Gastroesophageal sphincter (tissue), 4 donors: ENCODE measurements around the gene PRKCI. TPM values are rescaled to one million over a fixed set of nuclear protein-coding genes. Genes with fewer than 3 reads are reported as not detected.
"Not testable (repeated sequence)": the region's sequence is repeated elsewhere in the genome, so short reads cannot be mapped to it uniquely, and the experiment has no call there.

Experiments used
- ATAC-seq: fragments of 150-250 bp; one replicate; pipeline ENCODE4 v1.9.1; 2016; ENCODE audit warnings: mild to moderate bottlenecking, moderate library complexity
- H3K27ac ChIP-seq, 4 donors: fragments of 200-600 bp; sonication (generic) in 3 of 4; 1 replicate in 3 of 4; 2 replicates in 1 of 4; pipeline ENCODE4 v1.5.1; 2016 to 2019
- H3K27me3 ChIP-seq: fragments of 200-600 bp; sonication (generic); one replicate; pipeline ENCODE4 v1.5.1; 2019
- H3K36me3 ChIP-seq, 2 donors: fragments of 200-600 bp; sonication (generic); one replicate each; pipeline ENCODE4 v1.5.1; 2019; ENCODE audit warnings: control low read depth in 1 of 2
- H3K4me1 ChIP-seq, 3 donors: fragments of 200-600 bp; sonication (generic); 1 replicate in 2 of 3; 2 replicates in 1 of 3; pipeline ENCODE4 v1.5.1; 2016 to 2019; ENCODE audit warnings: control low read depth in 2 of 3
- H3K4me3 ChIP-seq, 2 donors: fragments of 200-600 bp; sonication (generic); one replicate each; pipeline ENCODE4 v1.5.1; 2019; ENCODE audit warnings: mild to moderate bottlenecking in 1 of 2, moderate library complexity in 1 of 2
- H3K9me3 ChIP-seq, 3 donors: fragments of 200-600 bp; sonication (generic); one replicate each; pipeline ENCODE4 v1.5.1; 2017 to 2019; ENCODE audit warnings: control low read depth in 2 of 3
- CTCF ChIP-seq, 4 experiments: fragments of 200-600 bp in 2 of 4; fragments of 450-650 bp in 2 of 4; sonication (generic) in 1 of 4; IDR thresholded peaks; one replicate each; pipeline ENCODE4 v1.5.1; 2017 to 2019; ENCODE audit warnings: antibody characterized with exemption in 4 of 4, mild to moderate bottlenecking in 2 of 4, moderate library complexity in 2 of 4
- EP300 ChIP-seq: sonication (generic); formaldehyde crosslinking; IDR thresholded peaks from one replicate; pipeline ENCODE4 v1.6.1; 2017; ENCODE audit warnings: antibody characterized with exemption, mild to moderate bottlenecking
- POLR2A ChIP-seq, 2 donors: fragments of 450-650 bp; IDR thresholded peaks; one replicate each; pipeline ENCODE4 v1.6.1; 2017; ENCODE audit warnings: antibody characterized with exemption in 2 of 2, mild to moderate bottlenecking in 2 of 2, moderate library complexity in 1 of 2
- POLR2AphosphoS5 ChIP-seq: sonication (generic); formaldehyde crosslinking; IDR thresholded peaks from one replicate; pipeline ENCODE4 v1.6.1; 2017; ENCODE audit warnings: antibody characterized with exemption
- WGBS, 2 donors: methylation state at CpG; one replicate each; pipeline ENCODE4 v1.1.5; 2018; ENCODE audit warnings: low coverage in 1 of 2; 5-methylcytosine and 5-hydroxymethylcytosine counted together
- total RNA-seq, 4 donors: library from RNA; depleted of rRNA; stranded (reverse); fragments of >200 nt; gene quantifications; one replicate each; pipeline ENCODE4 v1.1.0, GENCODE V29; 2016

Gene PRKCI
- total RNA-seq, 4 donors from 2014 or later: 41.9 to 69.0 (median 45.3) TPM

GRCh38 chr3:170327040-170327808 lies 105.0 kb downstream of the PRKCI start:
- 80% methylated on average over 1 of the region's 24 CpGs; no CpG with 5 or more reads in 1 of the 2 donors for WGBS, 2 donors
- no peak for TF ChIP-seq EP300
- TF ChIP-seq POLR2A (IDR thresholded peaks at IDR 0.05): no peak
- TF ChIP-seq POLR2AphosphoS5: no peak
- TF ChIP-seq CTCF (IDR thresholded peaks at IDR 0.05): no peak
- ATAC-seq: no peak

GRCh38 chr3:170327868-170328548 lies 105.8 kb downstream of the PRKCI start:
- 83 to 88% methylated on average over 6 of the region's 7 CpGs for WGBS, 2 donors
- not testable (repeated sequence) for H3K4me3 ChIP-seq, H3K27me3 ChIP-seq, ATAC-seq, H3K36me3 ChIP-seq, H3K27ac ChIP-seq, H3K9me3 ChIP-seq, H3K4me1 ChIP-seq

More at GRCh38 chr3:170327040-170327808, 105.0 kb downstream of the PRKCI start:
- Histone ChIP-seq H3K27me3 (no peaks in the 10 kb centered on the region), H3K4me1 (no peaks in the 10 kb centered on the region), H3K9me3 (peaks cover 0 to 8% (median 0%) of the 10 kb centered on the region in 3 donors), H3K27ac (no peak overlapping the region), H3K36me3 (no peaks in the 10 kb centered on the region), H3K4me3 (no peak overlapping the region)

- 73 to 91% methylated on average over 4 to 5 of the region's 5 CpGs for WGBS, 2 donors
- no peaks in the 10 kb centered on the region for H3K27me3 ChIP-seq
- peaks cover 0 to 8% (median 0%) of the 10 kb centered on the region in 3 donors for H3K9me3 ChIP-seq
- H3K36me3 ChIP-seq: no peaks in the 10 kb centered on the region
- H3K4me3 ChIP-seq: no peak overlapping the region
- no peaks in the 10 kb centered on the region for H3K4me1 ChIP-seq
- TF ChIP-seq POLR2AphosphoS5: no peak
- TF ChIP-seq EP300: no peak
- no peak for TF ChIP-seq POLR2A (IDR thresholded peaks at IDR 0.05)
- TF ChIP-seq CTCF (IDR thresholded peaks at IDR 0.05): no peak
- no peak overlapping the region for H3K27ac ChIP-seq
- no peak for ATAC-seq
Measured at GRCh38 chr3:170330366-170330765, 108.1 kb downstream of the PRKCI start.

GRCh38 chr3:170331143-170331542 lies 108.9 kb downstream of the PRKCI start:
- ATAC-seq: no peak

GRCh38 chr3:170337420-170337819 lies 115.2 kb downstream of the PRKCI start:
- ATAC-seq: no peak
- no peaks in the 10 kb centered on the region for H3K9me3 ChIP-seq
- no peak overlapping the region for H3K27ac ChIP-seq
- H3K4me1 ChIP-seq: no peaks in the 10 kb centered on the region
- TF ChIP-seq POLR2AphosphoS5 (no peak), EP300 (no peak), CTCF (IDR thresholded peaks at IDR 0.05) (no peak), POLR2A (IDR thresholded peaks at IDR 0.05) (no peak)
- no peak overlapping the region for H3K4me3 ChIP-seq
- 71 to 90% methylated on average over 3 of the region's 3 CpGs for WGBS, 2 donors
- no peaks in the 10 kb centered on the region for H3K36me3 ChIP-seq
- H3K27me3 ChIP-seq: no peaks in the 10 kb centered on the region

More at GRCh38 chr3:170331143-170331542, 108.9 kb downstream of the PRKCI start:
- H3K27ac ChIP-seq: no peak overlapping the region
- H3K9me3 ChIP-seq: peaks cover 0 to 8% (median 0%) of the 10 kb centered on the region in 3 donors
- TF ChIP-seq EP300 (no peak), POLR2A (IDR thresholded peaks at IDR 0.05) (no peak), POLR2AphosphoS5 (no peak), CTCF (IDR thresholded peaks at IDR 0.05) (no peak)
- no peak overlapping the region for H3K4me3 ChIP-seq
- no peaks in the 10 kb centered on the region for H3K36me3 ChIP-seq
- H3K4me1 ChIP-seq: no peaks in the 10 kb centered on the region
- H3K27me3 ChIP-seq: no peaks in the 10 kb centered on the region
- 57 to 81% methylated on average over 2 to 4 of the region's 4 CpGs for WGBS, 2 donors
